ENCODE measurements around the gene FAS.

DNA sequence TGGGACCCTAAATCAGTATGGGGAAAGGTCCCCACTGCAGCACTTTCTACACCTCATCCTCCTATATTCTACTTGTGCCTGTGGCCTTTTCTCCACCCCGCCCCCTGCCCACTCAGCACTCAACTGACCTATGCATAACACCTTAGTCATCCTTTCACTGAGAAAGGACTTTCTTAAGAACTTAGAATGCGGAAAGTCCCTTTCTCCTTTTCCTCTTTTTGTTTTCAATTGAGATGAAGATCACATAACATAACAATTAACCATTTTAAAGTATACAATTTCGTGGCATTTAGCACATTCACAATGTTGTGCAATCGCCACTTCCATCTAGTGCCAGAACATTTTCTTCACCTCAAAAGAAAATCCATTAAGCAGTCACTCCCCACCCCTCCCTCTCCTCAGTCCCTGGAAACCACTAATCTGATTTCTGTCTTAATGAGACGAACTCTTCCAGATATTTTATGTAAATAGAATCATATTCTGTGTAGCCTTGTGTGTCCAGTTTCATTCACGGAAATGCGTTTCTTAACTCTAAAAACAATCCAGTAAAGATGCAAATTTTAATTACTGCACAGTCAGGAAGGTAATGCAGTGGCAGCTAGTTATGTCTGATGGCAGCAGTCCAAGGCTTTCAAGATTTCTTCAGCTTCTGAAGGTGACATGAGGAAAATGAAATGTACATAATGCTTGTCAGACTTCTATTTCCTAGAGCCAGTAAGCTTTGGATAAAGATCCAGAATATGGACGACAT is 41.7 kb downstream of the FAS start:
- TF ChIP-seq, protein P1, sequence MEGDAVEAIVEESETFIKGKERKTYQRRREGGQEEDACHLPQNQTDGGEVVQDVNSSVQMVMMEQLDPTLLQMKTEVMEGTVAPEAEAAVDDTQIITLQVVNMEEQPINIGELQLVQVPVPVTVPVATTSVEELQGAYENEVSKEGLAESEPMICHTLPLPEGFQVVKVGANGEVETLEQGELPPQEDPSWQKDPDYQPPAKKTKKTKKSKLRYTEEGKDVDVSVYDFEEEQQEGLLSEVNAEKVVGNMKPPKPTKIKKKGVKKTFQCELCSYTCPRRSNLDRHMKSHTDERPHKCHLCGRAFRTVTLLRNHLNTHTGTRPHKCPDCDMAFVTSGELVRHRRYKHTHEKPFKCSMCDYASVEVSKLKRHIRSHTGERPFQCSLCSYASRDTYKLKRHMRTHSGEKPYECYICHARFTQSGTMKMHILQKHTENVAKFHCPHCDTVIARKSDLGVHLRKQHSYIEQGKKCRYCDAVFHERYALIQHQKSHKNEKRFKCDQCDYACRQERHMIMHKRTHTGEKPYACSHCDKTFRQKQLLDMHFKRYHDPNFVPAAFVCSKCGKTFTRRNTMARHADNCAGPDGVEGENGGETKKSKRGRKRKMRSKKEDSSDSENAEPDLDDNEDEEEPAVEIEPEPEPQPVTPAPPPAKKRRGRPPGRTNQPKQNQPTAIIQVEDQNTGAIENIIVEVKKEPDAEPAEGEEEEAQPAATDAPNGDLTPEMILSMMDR (conservative IDR thresholded peaks at IDR 0.05 in 1 of 2, IDR thresholded peaks at IDR 0.05 in 1 of 2; ENCODE audit: extremely low read depth in 1 of 2, insufficient read depth in 1 of 2, low read depth in 1 of 2, low read length in 2 of 2) = no peak
- TF ChIP-seq EZH2 (IDR thresholded peaks at IDR 0.05; ENCODE audit: borderline replicate concordance, low read length) = no peak

Measured in mammary epithelial cell (primary cell).